GM08714 (cell line): ENCODE data around the gene L2HGDH.
A peak's percentile ranks its signal among the peaks of the same experiment; 100 is the strongest.

ENCODE experiments used
- H3K4me3 ChIP-seq: fragments of 200-500 bp; sonication (Bioruptor generic); 2 replicates; pipeline ENCODE4 v1.5.1; 2014; ENCODE audit warnings: mild to moderate bottlenecking, low read length, inconsistent platforms
- ZNF274 ChIP-seq: IDR thresholded peaks from 2 replicates; pipeline ENCODE4 v1.6.1; 2012; ENCODE audit warnings: mild to moderate bottlenecking, low read depth, low read length

The L2HGDH gene

GRCh38 chr14:50270932-50271331 lies 41.1 kb downstream of the L2HGDH start:
- TF ChIP-seq ZNF274 = no peak
- H3K4me3 ChIP-seq = no peak overlapping the region

- H3K4me3 ChIP-seq = no peak overlapping the region
- no peak for TF ChIP-seq ZNF274
Measured at GRCh38 chr14:50265029-50265428, 47.0 kb downstream of the L2HGDH start.

- H3K4me3 ChIP-seq = no peak overlapping the region
- no peak for TF ChIP-seq ZNF274
Measured at GRCh38 chr14:50263321-50263720, 48.7 kb downstream of the L2HGDH start.

GRCh38 chr14:50262865-50263264 lies 49.2 kb downstream of the L2HGDH start:
- TF ChIP-seq ZNF274 = no peak
- no peak overlapping the region for H3K4me3 ChIP-seq

- no peak for TF ChIP-seq ZNF274
- no peak overlapping the region for H3K4me3 ChIP-seq
Measured at GRCh38 chr14:50260511-50260910, 51.5 kb downstream of the L2HGDH start.

GRCh38 chr14:50260072-50260471 lies 52.0 kb downstream of the L2HGDH start:
- H3K4me3 ChIP-seq = no peak overlapping the region
- no peak for TF ChIP-seq ZNF274

GRCh38 chr14:50257732-50258131 lies 54.3 kb downstream of the L2HGDH start:
- no peak overlapping the region for H3K4me3 ChIP-seq
- TF ChIP-seq ZNF274 = no peak

GRCh38 chr14:50254248-50254647 lies 57.8 kb downstream of the L2HGDH start:
- TF ChIP-seq ZNF274 = no peak
- H3K4me3 ChIP-seq = no peak overlapping the region

- no peak for TF ChIP-seq ZNF274
- no peak overlapping the region for H3K4me3 ChIP-seq
Measured at GRCh38 chr14:50249136-50249775, 62.8 kb downstream of the L2HGDH start.

- H3K4me3 ChIP-seq = no peak overlapping the region
- TF ChIP-seq ZNF274 = no peak
Measured at GRCh38 chr14:50247245-50247644, 64.8 kb downstream of the L2HGDH start.

- TF ChIP-seq ZNF274 = no peak
- no peak overlapping the region for H3K4me3 ChIP-seq
Measured at GRCh38 chr14:50242566-50243310, 69.3 kb downstream of the L2HGDH start.

- no peak overlapping the region for H3K4me3 ChIP-seq
- TF ChIP-seq ZNF274 = no peak
Measured at GRCh38 chr14:50242096-50242495, 69.9 kb downstream of the L2HGDH start.

- no peak overlapping the region for H3K4me3 ChIP-seq
- no peak for TF ChIP-seq ZNF274
Measured at GRCh38 chr14:50237427-50237826, 74.6 kb downstream of the L2HGDH start.

GRCh38 chr14:50233951-50234250 lies 78.1 kb downstream of the L2HGDH start:
- TF ChIP-seq ZNF274 = no peak
- H3K4me3 ChIP-seq = no peak overlapping the region

GRCh38 chr14:50233166-50233950 lies 78.7 kb downstream of the L2HGDH start:
- TF ChIP-seq ZNF274 = no peak
- no peak overlapping the region for H3K4me3 ChIP-seq

GRCh38 chr14:50232276-50232642 lies 79.8 kb downstream of the L2HGDH start:
- peak overlapping the region; percentile 94; the same call in 1 of the 2 replicates for H3K4me3 ChIP-seq
- no peak for TF ChIP-seq ZNF274
